Stimulated activated naive CD8-positive, alpha-beta T cell treated with anti-CD3 and anti-CD28 coated beads, Interleukin-15, amount 100 ng/mL, for 72 hours (primary cell): ENCODE data around the gene TUSC2.

Source experiments
- ATAC-seq: fragments of 150-1000 bp; cut with Tn5 transposase; 2 replicates; pipeline ENCODE4 v1.10.0; 2021; ENCODE audit warnings: mild to moderate bottlenecking, moderate library complexity
- DNase-seq, 2 donors: peaks; one replicate each; pipeline ENCODE4 v3.0.0; 2021 to 2022
- H3K27ac Mint-ChIP-seq, 2 donors: one replicate each; pipeline ENCODE4 v1.8.0; 2022; ENCODE audit warnings: mild to moderate bottlenecking in 2 of 2, mixed read lengths in 2 of 2, moderate library complexity in 2 of 2
- H3K27me3 Mint-ChIP-seq: one replicate; pipeline ENCODE4 v1.8.0; 2022; ENCODE audit warnings: mixed read lengths
- H3K4me1 Mint-ChIP-seq: one replicate; pipeline ENCODE4 v1.8.0; 2022; ENCODE audit warnings: mild to moderate bottlenecking, mixed read lengths
- H3K4me3 Mint-ChIP-seq, 2 donors: one replicate each; pipeline ENCODE4 v1.8.0; 2022; ENCODE audit warnings: mild to moderate bottlenecking in 2 of 2, mixed read lengths in 2 of 2, moderate library complexity in 1 of 2
- H3K9me3 Mint-ChIP-seq, 2 donors: one replicate each; pipeline ENCODE4 v1.8.0; 2022; ENCODE audit warnings: mixed read lengths in 2 of 2

TUSC2 gene

DNA sequence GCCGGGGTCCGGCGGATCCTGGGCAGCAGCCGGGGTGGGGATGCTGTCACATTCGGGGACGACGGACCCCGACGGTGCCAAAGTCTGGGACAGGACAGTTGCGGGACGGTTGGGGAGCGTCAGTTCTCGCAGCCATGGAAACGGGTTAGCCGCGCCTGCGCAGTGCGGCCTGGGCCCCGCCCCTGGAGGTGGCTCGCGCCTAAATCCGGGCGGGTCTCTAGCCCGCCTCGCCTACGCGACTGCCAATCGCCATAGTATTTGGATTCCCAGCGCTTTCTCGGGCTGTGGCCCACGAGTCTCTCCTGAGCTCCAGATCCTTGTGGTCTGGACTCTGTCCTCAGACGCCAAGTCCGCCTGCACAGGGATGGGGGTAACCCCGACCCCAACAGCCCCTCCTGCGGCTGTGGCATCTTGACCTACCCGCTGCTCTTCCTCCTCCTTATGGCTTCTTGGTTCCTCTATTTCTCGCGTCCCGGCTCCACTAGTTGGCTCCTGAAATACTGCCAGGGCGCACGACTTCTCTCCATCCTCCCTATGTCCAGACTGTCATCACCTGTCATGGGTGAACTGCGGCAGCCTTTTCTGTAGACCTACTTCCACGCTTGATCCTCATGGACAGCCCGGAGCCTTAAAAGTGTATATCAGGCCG is 17.7 kb upstream of the TUSC2 start, which contains the start of gene ZMYND10:
ZMYND10 (minus strand) TSS at position 147 of the 649 bp plus-strand sequence. CDS start 153 bp downstream, outside the sequence.
- no peaks in the 10 kb centered on the region for H3K9me3 Mint-ChIP-seq
- no peak within 1 kb of the TSS for H3K27ac Mint-ChIP-seq
- ATAC-seq (peak; percentile 26), DNase-seq (peak; percentile 77 to 79)
- H3K4me3 Mint-ChIP-seq = peak within 1 kb of the TSS; percentile 80 to 81
- H3K4me1 Mint-ChIP-seq = peaks cover 78% of the 10 kb centered on the region
- no peaks in the 10 kb centered on the region for H3K27me3 Mint-ChIP-seq

DNA sequence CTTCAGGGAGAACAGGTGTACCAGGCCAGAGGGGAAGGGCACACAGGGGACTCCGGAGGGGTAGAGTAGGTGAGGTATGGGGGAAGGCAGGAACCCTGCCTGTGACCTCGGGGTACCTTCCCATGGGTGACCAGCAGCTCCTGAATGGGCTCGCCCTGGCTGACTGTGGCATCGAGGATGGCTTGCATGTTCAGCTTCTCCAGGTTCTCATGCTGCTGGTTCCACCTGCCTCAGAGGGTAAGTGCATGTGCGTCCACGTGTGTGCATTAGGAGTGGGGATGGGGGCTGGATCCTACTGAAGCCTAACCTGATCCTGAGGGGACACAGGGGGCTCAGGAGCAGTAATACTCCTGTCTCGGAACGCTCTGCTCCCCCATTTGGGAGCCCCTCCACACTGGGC is 17.0 kb upstream of the TUSC2 start:
- ATAC-seq = no peak
- Mint-ChIP-seq H3K4me3 (peak overlapping the region in 1 of 2 donors; percentile 80), H3K9me3 (no peaks in the 10 kb centered on the region), H3K27me3 (no peaks in the 10 kb centered on the region), H3K4me1 (peaks cover 72% of the 10 kb centered on the region), H3K27ac (no peak overlapping the region)
- DNase-seq = no peak

DNA sequence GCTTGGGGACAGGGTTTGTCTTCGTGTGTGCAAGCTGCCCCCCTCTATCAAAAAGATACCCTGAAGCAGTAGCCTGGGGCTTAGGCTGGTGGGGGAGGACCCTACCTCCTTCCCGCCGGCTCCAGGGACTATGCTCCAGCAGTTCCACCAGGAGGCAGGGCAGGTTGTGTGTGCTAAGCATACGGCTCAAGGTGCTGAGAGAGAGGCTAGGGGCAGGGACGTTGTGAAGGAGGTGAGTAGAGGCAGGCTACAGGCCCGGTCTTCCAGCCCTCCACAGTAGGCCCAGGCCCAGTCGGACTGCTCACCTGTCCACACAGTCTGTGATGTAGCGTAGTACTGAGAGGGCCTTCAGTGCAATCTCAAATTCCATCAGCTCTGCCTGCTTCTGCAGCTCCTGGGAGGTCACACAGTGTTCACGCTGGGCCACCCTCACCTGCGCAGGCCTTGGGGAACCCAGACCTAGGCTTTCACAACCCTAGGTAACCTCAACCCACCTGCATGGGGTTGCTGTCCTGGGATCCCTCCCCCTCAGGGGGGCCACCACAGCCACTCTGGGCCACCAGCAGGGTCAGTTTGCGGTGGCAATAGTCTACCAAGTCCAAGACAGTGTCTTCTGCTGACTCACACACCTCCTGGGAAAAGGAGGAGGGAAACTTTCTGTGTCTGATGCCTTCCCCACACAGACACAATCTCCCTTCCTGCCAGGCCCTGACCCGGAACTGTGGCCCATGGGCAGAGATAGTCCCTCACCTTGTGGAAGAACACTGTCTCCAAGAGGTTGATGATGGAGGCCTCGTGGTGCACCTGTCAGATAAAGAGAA is 15.0 kb upstream of the TUSC2 start:
- DNase-seq = no peak
- no peaks in the 10 kb centered on the region for H3K27me3 Mint-ChIP-seq
- no peaks in the 10 kb centered on the region for H3K9me3 Mint-ChIP-seq
- H3K4me1 Mint-ChIP-seq = peaks cover 72% of the 10 kb centered on the region
- ATAC-seq = no peak
- no peak overlapping the region for H3K27ac Mint-ChIP-seq
- no peak overlapping the region for H3K4me3 Mint-ChIP-seq

DNA sequence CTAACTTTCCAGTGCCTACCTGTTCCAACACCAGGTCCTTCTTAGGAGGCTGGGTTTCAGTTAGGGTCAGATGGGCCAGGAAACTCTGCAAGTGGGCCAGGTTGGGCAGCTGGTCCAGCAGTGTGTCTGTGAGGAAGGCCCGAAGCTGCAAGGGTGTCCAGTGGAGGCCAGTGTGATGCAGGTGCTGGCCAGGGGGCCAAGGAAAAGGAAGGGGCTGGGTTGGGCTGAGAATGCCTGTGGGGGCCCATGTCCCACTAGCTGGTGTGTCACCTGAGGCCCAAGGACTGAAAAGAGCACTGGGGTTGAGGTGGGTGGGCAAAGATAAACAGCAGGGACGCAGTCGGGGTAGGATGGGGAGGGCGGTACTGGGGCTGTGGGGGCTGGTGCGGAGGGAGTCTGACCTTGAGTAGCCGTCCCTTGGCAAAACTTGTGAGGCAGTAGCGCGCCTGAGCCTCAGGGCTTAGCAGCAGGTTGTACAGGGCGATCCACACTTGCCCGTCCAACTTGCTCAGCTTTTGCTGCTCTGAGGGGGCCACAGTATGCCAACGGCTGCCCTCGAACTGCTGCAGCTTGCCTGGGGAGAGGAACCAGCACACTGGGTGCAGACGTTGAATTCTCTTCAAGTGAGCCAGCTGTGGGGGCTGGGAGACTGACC is 14.1 kb upstream of the TUSC2 start:
- no peak overlapping the region for H3K27ac Mint-ChIP-seq
- no peaks in the 10 kb centered on the region for H3K27me3 Mint-ChIP-seq
- ATAC-seq = no peak
- no peak overlapping the region for H3K4me3 Mint-ChIP-seq
- H3K4me1 Mint-ChIP-seq = peaks cover 65% of the 10 kb centered on the region
- DNase-seq = no peak
- no peaks in the 10 kb centered on the region for H3K9me3 Mint-ChIP-seq

DNA sequence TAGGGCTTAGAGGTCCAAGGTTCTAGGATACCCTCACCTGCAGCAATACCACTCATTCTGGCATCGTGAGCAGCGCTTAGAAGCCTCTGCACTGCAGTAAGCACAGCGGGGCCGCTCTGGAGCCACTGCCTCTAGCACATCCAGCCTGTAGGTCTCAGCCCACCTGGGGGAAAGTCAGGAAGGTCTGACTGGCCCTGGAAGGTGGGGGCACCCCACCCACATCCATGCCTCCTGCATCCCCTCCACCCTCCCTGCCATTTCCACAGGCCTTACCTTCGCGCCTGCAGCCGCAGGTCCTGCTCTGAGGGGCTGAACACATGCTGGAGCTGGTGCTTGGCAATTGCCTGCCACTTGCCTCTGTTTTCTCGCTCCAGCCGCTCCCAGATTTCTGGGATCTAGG is 13.5 kb upstream of the TUSC2 start:
- DNase-seq = no peak
- H3K9me3 Mint-ChIP-seq = no peaks in the 10 kb centered on the region
- H3K27ac Mint-ChIP-seq = peak overlapping the region in 1 of 2 donors; percentile 8
- ATAC-seq = no peak
- H3K27me3 Mint-ChIP-seq = no peaks in the 10 kb centered on the region
- H3K4me3 Mint-ChIP-seq = peak overlapping the region; percentile 88 to 91
- H3K4me1 Mint-ChIP-seq = peaks cover 66% of the 10 kb centered on the region

DNA sequence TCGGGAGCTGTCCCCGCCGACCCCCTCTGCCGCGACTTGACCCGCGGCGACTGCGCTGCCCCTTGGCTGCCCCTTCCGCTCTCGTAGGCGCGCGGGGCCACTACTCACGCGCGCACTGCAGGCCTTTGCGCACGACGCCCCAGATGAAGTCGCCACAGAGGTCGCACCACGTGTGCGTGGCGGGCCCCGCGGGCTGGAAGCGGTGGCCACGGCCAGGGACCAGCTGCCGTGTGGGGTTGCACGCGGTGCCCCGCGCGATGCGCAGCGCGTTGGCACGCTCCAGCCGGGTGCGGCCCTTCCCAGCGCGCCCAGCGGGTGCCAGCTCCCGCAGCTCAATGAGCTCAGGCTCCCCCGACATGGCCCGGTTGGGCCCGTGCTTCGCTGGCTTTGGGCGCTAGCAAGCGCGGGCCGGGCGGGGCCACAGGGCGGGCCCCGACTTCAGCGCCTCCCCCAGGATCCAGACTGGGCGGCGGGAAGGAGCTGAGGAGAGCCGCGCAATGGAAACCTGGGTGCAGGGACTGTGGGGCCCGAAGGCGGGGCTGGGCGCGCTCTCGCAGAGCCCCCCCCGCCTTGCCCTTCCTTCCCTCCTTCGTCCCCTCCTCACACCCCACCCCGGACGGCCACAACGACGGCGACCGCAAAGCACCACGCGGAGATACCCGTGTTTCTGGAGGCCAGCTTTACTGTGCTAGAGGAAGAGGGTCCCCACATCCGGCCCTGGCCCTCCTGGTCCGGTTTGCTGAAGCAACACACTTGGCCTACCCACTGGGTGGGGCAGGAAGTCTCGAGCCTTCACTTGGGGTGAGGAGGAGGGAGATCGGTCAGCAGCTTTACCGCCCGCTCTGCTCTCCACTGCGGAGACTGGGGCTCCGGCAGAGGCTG is 12.7 kb upstream of the TUSC2 start, which contains the start of gene RASSF1:
RASSF1 (minus strand) TSS at position 389 of the 882 bp plus-strand sequence; CDS start at position 358, 31 bp downstream.
- Mint-ChIP-seq H3K4me3 (peak within 1 kb of the TSS; percentile 88 to 91), H3K27me3 (no peaks in the 10 kb centered on the region), H3K9me3 (no peaks in the 10 kb centered on the region), H3K4me1 (peaks cover 66% of the 10 kb centered on the region), H3K27ac (peak within 1 kb of the TSS; percentile 85 to 96)
- DNase-seq (peak; percentile 67 to 82), ATAC-seq (peak; percentile 48)

DNA sequence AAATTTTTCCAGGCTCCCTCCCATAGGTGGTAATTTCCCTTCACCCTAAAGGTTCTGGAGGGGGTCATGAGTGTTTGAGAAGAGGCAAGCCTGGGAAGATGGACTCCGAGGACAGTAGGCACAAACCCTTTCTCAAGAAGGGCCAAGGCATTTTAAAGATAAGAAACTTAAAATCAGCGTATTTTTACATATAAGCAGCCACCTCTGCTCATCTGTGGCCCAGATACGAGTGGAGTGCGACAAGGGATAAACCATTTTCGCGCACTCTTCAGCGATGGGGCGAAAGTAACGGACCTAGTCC is 12.1 kb upstream of the TUSC2 start:
- H3K4me1 Mint-ChIP-seq = peaks cover 66% of the 10 kb centered on the region
- H3K9me3 Mint-ChIP-seq = no peaks in the 10 kb centered on the region
- peak overlapping the region; percentile 88 to 91 for H3K4me3 Mint-ChIP-seq

DNA sequence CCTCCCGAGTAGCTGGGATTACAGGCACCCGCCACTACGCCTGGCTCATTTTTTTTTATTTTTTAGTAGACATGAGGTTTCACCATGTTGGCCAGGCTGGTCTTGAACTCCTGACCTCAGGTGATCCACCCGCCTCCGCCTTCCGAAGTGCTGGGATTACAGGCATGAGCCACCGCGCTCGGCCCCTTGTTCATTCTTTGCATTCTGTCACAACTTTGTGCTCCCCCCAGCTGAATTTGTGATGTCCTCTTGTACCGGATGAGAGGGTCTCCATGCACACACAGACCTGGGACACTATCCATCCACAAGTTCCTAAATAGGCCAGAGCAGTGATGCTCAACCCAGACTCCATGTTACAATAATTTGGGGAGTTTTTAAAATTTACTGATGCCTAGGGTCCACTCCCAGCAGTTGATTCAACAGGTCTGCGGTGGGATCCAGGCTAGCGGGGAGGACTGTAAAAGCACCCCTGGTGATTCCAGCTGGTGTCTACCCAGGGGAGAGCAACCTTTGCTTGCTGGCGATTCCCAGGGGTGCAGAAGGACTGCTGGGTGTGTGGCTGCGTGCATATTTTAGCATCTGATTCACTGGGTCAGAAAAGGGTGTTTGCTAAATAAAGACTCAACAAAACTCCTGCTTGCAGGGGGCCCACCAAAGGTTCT is 11.6 kb upstream of the TUSC2 start:
- Mint-ChIP-seq H3K4me1 (peaks cover 66% of the 10 kb centered on the region), H3K4me3 (peak overlapping the region; percentile 88 to 91), H3K27ac (peak overlapping the region; percentile 89 to 92), H3K27me3 (no peaks in the 10 kb centered on the region), H3K9me3 (no peaks in the 10 kb centered on the region)
- ATAC-seq = no peak
- no peak for DNase-seq

More for the DNA sequence above, 12.1 kb upstream of the TUSC2 start:
- no peak for DNase-seq
- ATAC-seq = no peak
- Mint-ChIP-seq H3K27ac (peak overlapping the region; percentile 67 to 77), H3K27me3 (no peaks in the 10 kb centered on the region)

DNA sequence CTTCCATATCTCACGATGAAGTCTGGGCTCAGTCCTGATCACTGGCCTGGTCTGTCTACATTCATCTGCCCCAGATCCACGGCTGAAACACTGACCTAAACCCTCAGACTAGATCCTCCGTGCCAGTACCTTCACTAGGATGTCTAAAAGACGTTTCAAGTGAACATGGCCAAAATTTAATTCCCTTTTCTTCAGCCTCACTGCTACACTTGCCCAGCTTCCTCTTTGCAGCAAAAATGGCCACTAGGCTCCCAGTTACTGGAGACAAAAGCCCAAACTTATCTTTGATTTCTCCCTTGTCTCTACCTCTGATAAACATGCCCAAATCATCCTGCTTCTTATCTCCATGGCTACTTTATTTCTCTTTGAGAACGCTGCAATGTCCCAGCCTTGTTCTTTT is 10.9 kb upstream of the TUSC2 start:
- Mint-ChIP-seq H3K4me3 (peak overlapping the region; percentile 88 to 91), H3K9me3 (no peaks in the 10 kb centered on the region), H3K4me1 (peaks cover 72% of the 10 kb centered on the region), H3K27ac (peak overlapping the region; percentile 89 to 92), H3K27me3 (no peaks in the 10 kb centered on the region)
- ATAC-seq = no peak
- no peak for DNase-seq

DNA sequence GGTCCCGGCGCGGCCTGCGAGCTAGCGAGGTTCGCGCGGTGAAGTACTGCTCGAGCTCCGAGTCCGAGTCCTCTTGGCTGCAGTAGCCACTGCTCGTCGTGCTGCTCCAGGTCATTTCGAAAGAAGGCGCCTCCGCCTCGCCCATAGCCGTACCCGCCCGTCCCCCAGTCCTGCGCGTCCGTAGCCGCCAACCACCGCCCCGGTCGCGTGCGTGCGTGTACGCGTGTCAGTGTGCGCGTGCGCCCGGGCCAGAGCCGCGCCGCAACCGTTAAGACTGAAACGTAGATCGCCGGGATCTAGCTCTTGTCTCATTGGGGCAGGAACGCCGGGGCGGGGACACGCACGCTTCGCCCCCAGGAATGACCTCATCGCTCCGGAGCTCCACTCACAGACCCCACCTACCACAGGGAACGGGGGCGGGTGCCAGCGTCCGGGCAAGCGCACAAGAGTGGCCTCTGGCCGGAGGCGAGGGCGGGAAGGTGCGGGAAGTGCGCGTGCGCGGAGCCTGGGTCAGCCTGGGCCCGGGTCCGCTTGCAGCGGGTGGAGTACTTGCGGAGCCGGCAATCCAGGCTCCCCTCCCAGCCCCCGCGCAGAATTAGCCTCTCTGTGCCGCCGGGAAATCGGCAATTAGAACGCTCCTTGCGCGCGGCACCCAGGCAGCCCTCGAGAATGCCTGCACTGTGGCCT is 9.3 kb upstream of the TUSC2 start:
- ATAC-seq = peak; percentile 82
- Mint-ChIP-seq H3K27ac (peak overlapping the region; percentile 92 to 99), H3K27me3 (no peaks in the 10 kb centered on the region), H3K9me3 (no peaks in the 10 kb centered on the region), H3K4me1 (peaks cover 71% of the 10 kb centered on the region), H3K4me3 (peak overlapping the region; percentile 88 to 91)
- peak; percentile 95 to 98 for DNase-seq

DNA sequence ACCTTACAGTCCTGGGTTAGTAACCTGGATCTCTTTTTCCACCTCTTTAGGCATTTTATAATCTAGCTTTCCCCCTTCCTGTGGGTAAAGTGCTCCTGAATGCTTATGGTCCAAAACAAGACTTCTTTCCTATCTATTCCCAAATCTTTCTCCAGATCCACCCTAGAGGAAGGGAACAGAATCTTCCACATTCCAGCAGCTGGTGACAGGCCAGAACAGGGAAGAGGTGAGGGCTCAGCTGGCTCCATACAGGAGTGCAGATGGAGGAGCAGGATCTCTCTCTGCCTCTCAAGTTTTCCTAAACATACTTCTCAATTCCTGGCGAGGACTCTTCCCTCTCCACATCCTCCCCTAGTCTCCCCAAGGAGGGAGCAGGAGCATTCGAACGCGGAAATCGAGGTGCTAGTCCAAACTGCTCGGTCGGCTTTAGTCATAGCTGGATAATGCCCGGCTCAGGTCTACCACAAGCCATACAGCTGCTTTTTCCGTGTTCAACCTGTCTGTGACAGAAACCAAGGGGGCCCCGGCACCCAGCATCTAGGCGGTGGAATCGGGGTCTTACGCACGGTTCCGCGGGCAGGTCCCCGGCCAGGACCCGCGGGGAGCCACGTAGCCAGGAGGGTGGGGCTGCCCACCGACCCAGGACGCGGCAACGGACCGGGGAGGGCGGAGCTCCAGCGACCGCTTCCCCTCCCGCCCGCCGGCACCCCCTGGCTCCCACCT is 8.6 kb upstream of the TUSC2 start:
- peaks cover 67% of the 10 kb centered on the region for H3K4me1 Mint-ChIP-seq
- H3K4me3 Mint-ChIP-seq = peak overlapping the region; percentile 88 to 91
- no peaks in the 10 kb centered on the region for H3K27me3 Mint-ChIP-seq
- ATAC-seq (peak; percentile 61), DNase-seq (peak in 1 of 2 donors; percentile 71)
- H3K27ac Mint-ChIP-seq = peak overlapping the region; percentile 91 to 99
- H3K9me3 Mint-ChIP-seq = no peaks in the 10 kb centered on the region

DNA sequence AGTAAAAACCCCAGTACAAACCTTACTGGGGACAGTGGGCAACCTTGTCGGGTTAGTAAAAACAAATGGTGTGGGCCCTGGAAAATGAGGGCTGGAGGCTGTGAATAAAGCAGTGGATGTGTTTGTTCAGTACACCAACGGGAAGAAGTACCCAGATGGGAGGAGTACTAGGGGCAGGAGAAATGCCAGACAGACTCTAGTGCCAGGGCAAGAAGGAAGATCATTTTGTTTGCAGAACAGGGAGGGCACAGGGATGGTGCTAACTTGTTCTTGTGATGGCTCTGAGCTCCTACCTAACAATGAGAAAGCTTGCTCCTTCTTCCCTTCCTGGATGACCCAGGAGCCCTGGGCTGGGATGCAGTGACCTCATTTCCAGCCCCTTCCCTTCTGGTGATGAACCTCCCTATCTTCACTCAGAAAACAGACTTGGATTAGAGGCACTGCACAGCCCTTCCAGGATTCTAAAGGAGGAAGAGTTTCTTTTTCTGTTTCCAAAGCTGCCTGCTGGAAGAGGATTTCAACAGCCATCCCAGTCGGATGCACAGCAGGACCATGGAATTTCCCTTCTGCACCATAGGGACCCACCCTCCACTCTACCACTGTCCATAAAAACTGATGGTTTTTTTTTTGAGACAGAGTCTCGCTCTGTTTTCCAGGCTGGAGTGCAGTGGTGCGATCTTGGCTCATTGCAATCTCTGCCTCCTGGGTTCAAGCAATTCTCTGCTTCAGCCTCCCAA is 6.5 kb upstream of the TUSC2 start:
- peak overlapping the region; percentile 61 to 65 for H3K27ac Mint-ChIP-seq
- ATAC-seq (no peak), DNase-seq (no peak)
- peaks cover 64% of the 10 kb centered on the region for H3K4me1 Mint-ChIP-seq
- H3K9me3 Mint-ChIP-seq = no peaks in the 10 kb centered on the region
- no peaks in the 10 kb centered on the region for H3K27me3 Mint-ChIP-seq
- H3K4me3 Mint-ChIP-seq = peak overlapping the region; percentile 65 to 76

DNA sequence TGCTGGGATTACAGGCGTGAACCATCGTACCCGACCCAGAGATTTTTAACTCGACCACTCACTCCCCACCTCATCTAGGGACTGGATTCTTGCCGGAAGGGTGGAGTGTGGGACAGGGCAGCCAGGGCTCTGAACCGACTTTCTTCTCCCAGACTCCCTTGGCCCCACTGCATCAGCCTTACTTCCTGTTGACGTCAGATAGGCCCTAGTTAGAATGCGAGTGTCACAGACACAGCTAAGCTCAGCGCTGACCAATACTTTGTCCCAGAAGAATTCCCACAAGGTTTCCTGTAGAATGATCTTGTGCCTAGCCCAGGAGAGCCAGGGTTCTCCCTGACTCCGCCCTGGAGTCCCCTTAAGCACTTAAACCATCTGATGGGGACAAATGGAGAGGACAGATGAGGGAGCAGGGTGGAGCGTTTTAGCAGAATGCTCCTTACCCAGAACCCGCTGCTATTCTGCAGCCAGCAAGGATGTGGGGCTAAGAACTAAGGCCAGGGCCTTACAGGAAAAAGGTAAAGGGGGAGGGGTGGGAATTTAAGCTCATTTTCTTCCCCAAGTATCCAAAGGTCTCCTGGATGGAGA is 5.8 kb upstream of the TUSC2 start:
- peak overlapping the region; percentile 65 to 76 for H3K4me3 Mint-ChIP-seq
- ATAC-seq (no peak), DNase-seq (no peak)
- H3K9me3 Mint-ChIP-seq = no peaks in the 10 kb centered on the region
- H3K27ac Mint-ChIP-seq = peak overlapping the region; percentile 77 to 85
- peaks cover 61% of the 10 kb centered on the region for H3K4me1 Mint-ChIP-seq
- H3K27me3 Mint-ChIP-seq = no peaks in the 10 kb centered on the region
